Type B pancreatic cell (in vitro differentiated cells): ENCODE data around the gene LIN28B. TPM values are rescaled to one million over a fixed set of nuclear protein-coding genes. Genes with fewer than 3 reads are reported as not detected.
"Not testable (repeated sequence)": the region's sequence is repeated elsewhere in the genome, so short reads cannot be mapped to it uniquely, and the experiment has no call there.

Experiments used
- DNase-seq: peaks from one replicate; pipeline ENCODE4 v3.0.0; 2021; ENCODE audit warnings: mixed read lengths; ENCODE audit not compliant: unreplicated experiment; ENCODE audit errors: extremely low spot score
- H3K27ac Mint-ChIP-seq: 2 replicates; pipeline ENCODE4 v1.8.0; 2021; ENCODE audit warnings: mild to moderate bottlenecking, mixed read lengths
- H3K27me3 Mint-ChIP-seq: 2 replicates; pipeline ENCODE4 v1.8.0; 2021; ENCODE audit warnings: mixed read lengths
- H3K36me3 Mint-ChIP-seq: 2 replicates; pipeline ENCODE4 v1.8.0; 2021; ENCODE audit warnings: mixed read lengths
- H3K4me1 Mint-ChIP-seq: one replicate; pipeline ENCODE4 v1.8.0; 2021; ENCODE audit warnings: mixed read lengths; ENCODE audit not compliant: unreplicated experiment
- H3K4me3 Mint-ChIP-seq: 2 replicates; pipeline ENCODE4 v1.8.0; 2021; ENCODE audit warnings: mild to moderate bottlenecking, mixed read lengths
- H3K9me3 Mint-ChIP-seq: 2 replicates; pipeline ENCODE4 v1.8.0; 2021; ENCODE audit warnings: mixed read lengths
- total RNA-seq: library from RNA; stranded (reverse); gene quantifications from 2 replicates; pipeline ENCODE4 v1.2.1, GENCODE V29; 2021; ENCODE audit warnings: low replicate concordance
- TF ChIP-seq, protein P1 (sequence below): fragments of 200-600 bp; sonication (generic); conservative IDR thresholded peaks from 2 replicates; pipeline ENCODE4 v1.5.0; 2021; ENCODE audit warnings: antibody characterized with exemption, mild to moderate bottlenecking

Gene LIN28B
- total RNA-seq, 1 donor from 2014 or later = 22.3 TPM

DNA sequence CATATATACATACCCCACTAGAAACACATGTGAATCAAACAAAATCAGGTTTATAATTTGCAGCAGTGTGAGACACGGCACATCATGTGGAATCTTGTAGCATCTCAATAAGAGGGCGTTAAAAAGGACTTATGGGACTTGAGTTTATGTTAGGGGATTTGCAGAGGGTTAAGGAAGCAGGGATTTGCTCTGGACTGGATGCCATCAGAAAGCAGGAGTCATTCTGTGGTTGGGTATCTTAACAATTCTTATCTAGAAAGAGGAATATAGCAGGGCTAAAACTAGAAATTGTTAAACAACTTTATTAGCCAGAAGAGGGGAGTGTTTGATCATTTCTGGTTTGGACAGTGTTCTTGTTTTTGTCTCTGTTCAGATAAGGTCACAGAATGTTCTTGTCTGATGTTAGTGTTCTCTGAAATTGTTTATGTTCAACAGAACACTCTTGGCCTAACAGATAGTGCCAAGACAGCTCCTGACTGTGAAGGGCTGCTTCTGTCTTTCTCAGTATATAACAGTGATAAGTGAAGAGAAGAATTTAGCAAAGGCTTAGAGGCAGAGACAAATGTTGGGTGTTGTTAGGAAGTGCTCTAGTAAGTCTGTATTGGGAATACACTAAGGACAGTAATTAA lies 39.2 kb downstream of the LIN28B start:
- H3K4me3 Mint-ChIP-seq = no peak overlapping the region
- H3K27me3 Mint-ChIP-seq = no peaks in the 10 kb centered on the region
- no peak overlapping the region for H3K27ac Mint-ChIP-seq
- no peaks in the 10 kb centered on the region for H3K4me1 Mint-ChIP-seq
- peaks cover 9% of the 10 kb centered on the region for H3K36me3 Mint-ChIP-seq
- TF ChIP-seq, protein P1, sequence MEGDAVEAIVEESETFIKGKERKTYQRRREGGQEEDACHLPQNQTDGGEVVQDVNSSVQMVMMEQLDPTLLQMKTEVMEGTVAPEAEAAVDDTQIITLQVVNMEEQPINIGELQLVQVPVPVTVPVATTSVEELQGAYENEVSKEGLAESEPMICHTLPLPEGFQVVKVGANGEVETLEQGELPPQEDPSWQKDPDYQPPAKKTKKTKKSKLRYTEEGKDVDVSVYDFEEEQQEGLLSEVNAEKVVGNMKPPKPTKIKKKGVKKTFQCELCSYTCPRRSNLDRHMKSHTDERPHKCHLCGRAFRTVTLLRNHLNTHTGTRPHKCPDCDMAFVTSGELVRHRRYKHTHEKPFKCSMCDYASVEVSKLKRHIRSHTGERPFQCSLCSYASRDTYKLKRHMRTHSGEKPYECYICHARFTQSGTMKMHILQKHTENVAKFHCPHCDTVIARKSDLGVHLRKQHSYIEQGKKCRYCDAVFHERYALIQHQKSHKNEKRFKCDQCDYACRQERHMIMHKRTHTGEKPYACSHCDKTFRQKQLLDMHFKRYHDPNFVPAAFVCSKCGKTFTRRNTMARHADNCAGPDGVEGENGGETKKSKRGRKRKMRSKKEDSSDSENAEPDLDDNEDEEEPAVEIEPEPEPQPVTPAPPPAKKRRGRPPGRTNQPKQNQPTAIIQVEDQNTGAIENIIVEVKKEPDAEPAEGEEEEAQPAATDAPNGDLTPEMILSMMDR = no peak
- DNase-seq = no peak
- H3K9me3 Mint-ChIP-seq = no peaks in the 10 kb centered on the region

DNA sequence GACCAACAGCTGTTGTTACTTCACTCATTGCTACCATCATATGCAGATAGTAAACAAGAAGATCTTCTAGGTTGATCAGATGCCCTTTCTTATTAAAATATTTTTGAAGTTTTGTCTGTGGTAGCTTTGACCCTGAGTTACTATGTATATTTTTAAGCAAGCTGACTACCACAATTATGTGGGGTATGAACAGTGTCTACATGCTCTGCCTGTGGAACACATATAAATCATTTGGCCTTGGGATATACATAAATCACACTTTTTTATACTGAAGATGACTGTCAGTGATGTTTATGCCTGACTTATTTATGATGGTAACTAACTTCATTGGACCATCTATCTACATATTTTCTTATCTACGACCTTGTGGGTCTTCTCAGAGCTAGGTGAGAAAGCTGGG lies 44.2 kb downstream of the LIN28B start:
- Mint-ChIP-seq H3K27ac (no peak overlapping the region), H3K9me3 (peaks cover 4% of the 10 kb centered on the region)
- TF ChIP-seq, protein P1 = no peak

DNA sequence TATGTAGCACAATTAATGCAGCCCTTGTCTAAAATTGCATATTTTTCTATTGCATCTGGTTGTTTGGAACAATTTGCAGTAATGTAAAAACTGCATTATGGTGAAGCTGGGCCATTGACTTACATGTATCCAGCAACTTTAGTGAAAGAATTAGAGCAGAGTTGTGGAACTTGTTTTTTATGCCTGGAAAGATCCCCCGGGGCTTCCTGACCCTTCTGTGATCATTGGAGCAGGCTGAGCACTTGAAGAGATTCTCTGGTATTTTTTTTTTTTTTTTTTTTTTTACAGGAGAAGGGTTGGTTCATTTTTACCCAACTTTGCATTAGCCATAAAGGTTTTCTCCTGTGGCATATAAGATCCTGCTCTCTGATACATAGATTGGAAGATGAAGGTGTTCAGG lies 45.0 kb downstream of the LIN28B start:
- TF ChIP-seq, protein P1 = no peak
- no peaks in the 10 kb centered on the region for H3K4me1 Mint-ChIP-seq
- peak overlapping the region; percentile 32 for H3K27ac Mint-ChIP-seq
- peaks cover 26% of the 10 kb centered on the region for H3K36me3 Mint-ChIP-seq
- DNase-seq = no peak
- peaks cover 4% of the 10 kb centered on the region for H3K9me3 Mint-ChIP-seq
- peak overlapping the region; percentile 11 for H3K4me3 Mint-ChIP-seq
- H3K27me3 Mint-ChIP-seq = no peaks in the 10 kb centered on the region

More for the DNA sequence above, 44.2 kb downstream of the LIN28B start:
- peaks cover 23% of the 10 kb centered on the region for H3K36me3 Mint-ChIP-seq
- no peaks in the 10 kb centered on the region for H3K4me1 Mint-ChIP-seq
- no peak for DNase-seq
- H3K27me3 Mint-ChIP-seq = no peaks in the 10 kb centered on the region
- peak overlapping the region; percentile 11 for H3K4me3 Mint-ChIP-seq

DNA sequence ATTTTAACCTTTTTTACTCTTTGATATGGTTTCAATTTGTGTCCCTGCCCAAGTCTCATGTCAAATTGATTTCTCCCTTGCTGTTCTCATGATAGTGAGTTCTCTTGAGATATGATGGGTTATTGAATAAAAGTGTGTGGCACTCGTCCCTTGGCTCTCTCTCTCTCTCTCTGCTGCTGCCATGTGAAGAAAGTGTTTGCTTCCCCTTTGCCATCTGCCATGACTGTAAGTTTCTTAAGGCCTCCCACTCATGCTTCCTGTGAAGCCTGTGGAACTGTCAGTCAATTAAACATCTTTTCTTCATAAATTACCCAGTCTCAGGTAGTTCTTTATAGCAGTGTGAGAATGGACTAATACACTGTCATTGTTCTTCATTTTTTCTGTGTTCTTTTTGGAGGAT lies 48.5 kb downstream of the LIN28B start:
- TF ChIP-seq, protein P1 = no peak
- Mint-ChIP-seq H3K4me3 (no peak overlapping the region), H3K27ac (no peak overlapping the region), H3K36me3 (peaks cover 26% of the 10 kb centered on the region), H3K4me1 (no peaks in the 10 kb centered on the region), H3K9me3 (peaks cover 4% of the 10 kb centered on the region), H3K27me3 (no peaks in the 10 kb centered on the region)
- DNase-seq = no peak

DNA sequence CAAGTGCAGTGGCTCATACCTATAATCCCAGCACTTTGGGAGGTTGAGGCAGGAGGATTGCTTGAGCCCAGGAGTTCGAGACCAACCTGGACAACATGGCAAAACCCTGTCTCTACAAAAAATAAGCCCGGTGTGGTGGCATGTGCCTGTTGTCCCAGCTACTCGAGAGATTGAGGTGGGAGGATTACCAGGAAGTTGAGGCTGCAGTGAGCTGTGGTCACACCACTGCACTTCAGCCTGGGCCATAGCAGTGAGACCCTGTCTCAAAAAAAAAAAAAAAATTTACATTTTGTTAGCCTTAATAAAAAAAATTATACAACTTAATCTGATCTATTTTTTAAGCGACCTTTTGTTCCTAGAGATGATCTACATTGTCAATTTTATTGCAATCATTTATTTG lies 56.6 kb downstream of the LIN28B start:
- not testable (repeated sequence) for H3K4me1 Mint-ChIP-seq, H3K27me3 Mint-ChIP-seq, H3K27ac Mint-ChIP-seq, H3K4me3 Mint-ChIP-seq, DNase-seq, H3K9me3 Mint-ChIP-seq, H3K36me3 Mint-ChIP-seq

DNA sequence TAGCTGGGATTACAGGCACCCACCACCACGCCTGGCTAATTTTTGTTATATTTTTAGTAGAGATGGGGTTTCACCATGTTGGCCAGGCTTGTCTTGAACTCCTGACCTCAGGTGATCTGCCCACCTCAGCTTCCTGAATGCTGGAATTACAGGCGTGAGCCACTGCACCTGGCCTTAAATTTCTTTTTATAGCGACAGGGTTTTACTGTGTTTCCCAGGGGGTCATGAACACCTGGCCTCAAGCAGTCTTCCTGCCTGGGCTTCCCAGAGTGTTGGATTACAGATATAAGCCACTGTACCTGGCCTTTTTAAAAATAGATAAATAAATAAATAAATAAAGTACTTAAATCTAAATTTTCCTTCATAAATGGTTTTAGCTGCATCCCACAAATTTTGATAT lies 57.5 kb downstream of the LIN28B start:
- TF ChIP-seq, protein P1 = no peak
- Mint-ChIP-seq H3K36me3 (peaks cover 9% of the 10 kb centered on the region), H3K4me1 (no peaks in the 10 kb centered on the region), H3K27ac (no peak overlapping the region), H3K4me3 (no peak overlapping the region), H3K27me3 (no peaks in the 10 kb centered on the region), H3K9me3 (no peaks in the 10 kb centered on the region)
- no peak for DNase-seq
